HEK293T (cell line): Measurements from ENCODE around the gene UBA3.

ENCODE experiments used
- CTCF ChIA-PET: fragments of 350-600 bp; formaldehyde crosslinking; extraction: SDS; loops from one replicate; lab custom pipeline; 2021; ENCODE audit warnings: antibody characterized with exemption, inconsistent platforms; lab: Yijun Ruan, JAX
- POLR2A ChIA-PET: fragments of 350-600 bp; formaldehyde crosslinking; extraction: SDS; loops from one replicate; lab custom pipeline; 2020; ENCODE audit warnings: antibody characterized with exemption, inconsistent platforms; lab: Yijun Ruan, JAX
- DNase-seq: peaks from one replicate; pipeline ENCODE4 v3.0.0; 2012; ENCODE audit warnings: mixed read lengths; ENCODE audit errors: extremely low spot score
- BHLHE40 ChIP-seq: fragments of 450-650 bp; IDR thresholded peaks from 2 replicates; pipeline ENCODE4 v1.6.1; 2016; ENCODE audit warnings: mild to moderate bottlenecking, moderate library complexity, borderline replicate concordance
- FOXM1 ChIP-seq: fragments of 450-650 bp; IDR thresholded peaks from 2 replicates; pipeline ENCODE4 v1.6.1; 2017; ENCODE audit warnings: mild to moderate bottlenecking, borderline replicate concordance
- HDGF ChIP-seq: fragments of 450-650 bp; IDR thresholded peaks from 2 replicates; pipeline ENCODE4 v1.6.1; 2017; ENCODE audit warnings: antibody characterized with exemption, borderline replicate concordance
- L3MBTL2 ChIP-seq: fragments of 450-650 bp; conservative IDR thresholded peaks from 2 replicates; pipeline ENCODE4 v1.6.1; 2016; ENCODE audit warnings: mild to moderate bottlenecking
- LEF1 ChIP-seq: fragments of 450-650 bp; IDR thresholded peaks from 2 replicates; pipeline ENCODE4 v1.6.1; 2017; ENCODE audit warnings: mild to moderate bottlenecking, borderline replicate concordance
- SUZ12 ChIP-seq: fragments of 450-650 bp; IDR thresholded peaks from 2 replicates; pipeline ENCODE4 v1.6.1; 2016; ENCODE audit warnings: mild to moderate bottlenecking
- TARDBP ChIP-seq: fragments of 450-650 bp; IDR thresholded peaks from 2 replicates; pipeline ENCODE4 v1.6.1; 2016
- ZNF384 ChIP-seq: fragments of 450-650 bp; IDR thresholded peaks from 2 replicates; pipeline ENCODE4 v1.6.1; 2016
- TF ChIP-seq, protein P1 (sequence below): fragments of 450-650 bp; IDR thresholded peaks from 2 replicates; pipeline ENCODE4 v1.6.1; 2016

UBA3 gene

DNA sequence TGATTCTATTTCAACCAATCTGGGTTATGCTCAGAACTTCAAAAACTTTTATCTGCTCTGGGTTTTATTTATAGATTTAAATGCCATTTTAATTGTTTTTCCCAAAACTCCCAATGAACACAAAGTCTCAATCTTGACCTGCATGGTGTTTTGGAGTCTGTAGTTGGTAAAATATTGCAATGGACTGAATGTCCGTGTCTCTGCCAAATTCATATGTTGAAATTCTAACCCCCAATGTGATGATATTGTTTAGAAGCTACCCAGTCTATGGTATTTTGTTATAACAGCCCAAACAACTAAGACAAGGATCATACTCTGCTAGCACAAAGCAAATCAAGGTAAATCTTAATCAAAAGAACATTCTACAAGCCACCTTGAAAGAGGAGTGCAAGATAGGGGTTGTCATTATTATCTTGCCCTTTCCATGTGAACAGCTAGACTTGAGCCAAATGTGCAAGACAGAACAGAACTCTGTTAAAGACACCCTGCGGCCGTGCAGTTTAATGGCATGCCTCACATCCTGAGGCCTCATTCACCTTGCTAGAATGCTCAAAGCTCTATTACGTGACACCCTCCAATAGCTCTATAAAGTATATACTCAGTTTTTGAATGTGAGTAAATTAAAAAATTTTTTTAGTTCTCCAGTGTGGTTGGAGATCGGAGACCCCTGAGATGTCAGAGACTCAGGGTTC, 74.2 kb downstream of the UBA3 start:
- CTCF ChIA-PET = interaction anchor here (0.7 kb wide), 1 partner anchor 10 kb away, joined by 3 read pairs; no protein-coding TSS in a partner anchor
- POLR2A ChIA-PET = no interaction called here
- TF ChIP-seq TARDBP (no peak), LEF1 (no peak), FOXM1 (no peak)
- TF ChIP-seq, protein P1, sequence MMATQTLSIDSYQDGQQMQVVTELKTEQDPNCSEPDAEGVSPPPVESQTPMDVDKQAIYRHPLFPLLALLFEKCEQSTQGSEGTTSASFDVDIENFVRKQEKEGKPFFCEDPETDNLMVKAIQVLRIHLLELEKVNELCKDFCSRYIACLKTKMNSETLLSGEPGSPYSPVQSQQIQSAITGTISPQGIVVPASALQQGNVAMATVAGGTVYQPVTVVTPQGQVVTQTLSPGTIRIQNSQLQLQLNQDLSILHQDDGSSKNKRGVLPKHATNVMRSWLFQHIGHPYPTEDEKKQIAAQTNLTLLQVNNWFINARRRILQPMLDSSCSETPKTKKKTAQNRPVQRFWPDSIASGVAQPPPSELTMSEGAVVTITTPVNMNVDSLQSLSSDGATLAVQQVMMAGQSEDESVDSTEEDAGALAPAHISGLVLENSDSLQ = no peak
- no peak for DNase-seq

DNA sequence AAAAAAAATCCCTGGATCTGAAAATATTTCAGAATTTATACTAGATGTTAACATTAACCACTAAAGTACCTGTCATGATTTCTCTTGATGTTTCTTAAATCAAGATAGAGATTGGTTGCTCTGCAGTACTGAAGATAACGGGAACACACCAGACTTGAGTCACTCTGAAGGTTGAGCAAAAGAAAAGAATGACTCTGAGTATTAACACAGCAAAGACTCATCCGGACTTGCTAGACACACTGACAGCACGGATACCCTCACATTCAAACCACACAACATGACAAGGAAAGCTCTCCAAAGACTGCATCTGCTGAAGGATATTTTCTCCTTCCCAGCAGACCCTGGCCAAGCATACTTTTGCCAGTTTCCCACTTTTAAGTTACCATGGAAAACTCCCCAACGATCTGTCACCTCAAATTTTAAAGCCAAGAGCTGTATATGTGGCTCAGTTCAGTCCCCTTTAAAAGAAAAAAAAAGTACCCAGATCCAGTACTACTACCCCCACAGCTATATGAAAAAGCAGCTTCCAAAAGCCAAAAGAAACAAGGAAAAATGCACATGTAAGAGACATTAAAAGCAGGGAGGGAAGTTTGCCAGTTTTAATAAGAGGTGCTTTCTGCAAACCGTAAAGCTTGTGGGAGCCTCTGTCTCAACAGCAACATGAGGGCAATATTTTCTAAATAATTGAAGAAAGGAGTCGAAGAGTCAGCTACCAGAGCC, 74.9 kb downstream of the UBA3 start:
- no peak for TF ChIP-seq HDGF
- TF ChIP-seq TARDBP = no peak
- no peak for TF ChIP-seq ZNF384
- TF ChIP-seq L3MBTL2 = no peak
- no peak for TF ChIP-seq SUZ12
- no peak for TF ChIP-seq BHLHE40
- DNase-seq = no peak
- CTCF ChIA-PET = interaction anchor here (0.7 kb wide), 1 partner anchor 9 kb away, joined by 3 read pairs; no protein-coding TSS in a partner anchor
- POLR2A ChIA-PET = no interaction called here
